NCI-H524 treated with DMSO at 0.1 percent for 48 hours (cell line): ENCODE results near the gene PGRMC2.

Source experiments
- DNase-seq: peaks from one replicate; lab custom pipeline; 2025; lab: John Stamatoyannopoulos, UW

Gene PGRMC2

DNA sequence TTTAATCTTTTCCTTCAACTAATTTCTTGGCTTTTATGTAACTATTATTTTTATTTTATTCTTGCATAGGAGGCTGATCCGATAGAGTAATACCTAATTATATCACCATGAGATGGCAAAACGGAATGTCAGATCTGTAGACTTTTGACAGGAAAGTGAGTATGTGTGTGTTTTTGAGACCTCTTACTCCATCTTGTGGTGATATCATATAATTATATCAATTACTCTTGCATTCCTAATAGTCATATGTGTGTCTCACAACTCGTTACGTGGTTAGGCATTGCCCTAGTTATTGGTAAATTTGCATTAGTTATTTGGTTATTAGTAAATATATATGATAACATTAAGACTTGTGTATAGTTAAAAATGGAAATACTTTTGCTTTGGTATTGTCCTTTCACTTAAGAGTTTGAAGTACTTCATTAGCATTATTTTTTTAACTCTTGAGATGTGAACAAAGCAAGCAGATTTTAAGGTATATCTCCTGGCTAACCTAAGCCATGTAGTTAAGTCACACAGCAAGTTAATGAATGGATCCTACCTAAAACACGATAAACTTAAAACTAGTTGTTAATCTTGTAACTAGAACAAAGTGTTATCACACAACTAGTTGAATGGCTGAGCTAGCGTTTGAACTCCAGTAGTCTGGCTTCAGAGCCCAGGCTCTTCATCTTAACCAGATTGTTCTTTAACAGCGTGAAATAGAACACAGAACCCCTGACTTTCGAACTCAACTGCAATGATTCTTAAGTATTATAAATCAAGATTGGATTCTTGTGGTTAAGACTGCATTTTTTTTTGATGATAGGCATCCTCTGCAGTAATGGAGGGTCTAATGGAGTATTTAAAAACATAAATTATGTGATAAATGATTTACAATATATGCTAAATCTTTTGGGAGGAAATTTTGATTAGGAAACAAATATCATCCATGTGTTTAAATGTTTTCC lies 67.1 kb downstream of the PGRMC2 start:
- DNase-seq, result no peak
